ENCODE measurements around the gene TGFB1. TPM values are rescaled to one million over a fixed set of nuclear protein-coding genes. Genes with fewer than 3 reads are reported as not detected.

The TGFB1 gene
- total and polyA plus RNA-seq, 2 of the 13 experiments (the other 11 are each of a cell fraction or from before 2014, with no cell fraction given), result 4.1 to 5.4 TPM

DNA sequence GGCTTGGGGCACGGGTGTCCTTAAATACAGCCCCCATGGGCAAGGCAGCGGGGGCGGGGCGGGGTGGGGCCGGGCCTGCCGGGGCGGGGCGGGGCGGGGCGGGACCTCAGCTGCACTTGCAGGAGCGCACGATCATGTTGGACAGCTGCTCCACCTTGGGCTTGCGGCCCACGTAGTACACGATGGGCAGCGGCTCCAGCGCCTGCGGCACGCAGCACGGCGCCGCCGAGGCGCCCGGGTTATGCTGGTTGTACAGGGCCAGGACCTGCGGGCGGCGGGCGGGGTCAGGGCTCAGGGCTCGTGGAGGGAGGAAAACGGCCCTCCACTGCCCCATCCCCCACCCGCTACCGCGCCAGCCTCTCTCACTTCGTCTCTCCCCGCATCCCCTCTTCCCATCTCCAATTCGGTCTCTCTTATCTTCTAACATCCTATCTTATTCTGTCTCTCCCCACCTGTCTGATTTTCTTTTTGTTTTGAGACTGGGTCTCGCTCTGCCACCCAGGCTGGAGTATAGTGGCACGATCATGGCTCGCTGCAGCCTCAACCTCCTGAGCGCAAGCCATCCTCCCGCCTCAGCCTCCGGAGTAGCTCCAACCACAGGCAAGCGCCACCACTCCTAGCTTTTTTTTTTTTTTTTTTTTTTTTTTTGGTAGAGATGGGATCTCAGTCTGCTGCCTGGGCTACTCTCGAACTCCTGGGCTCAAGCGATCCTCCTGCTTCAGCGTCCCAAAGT, 22.6 kb downstream of the TGFB1 start:
- Histone ChIP-seq H3K36me3 (replicated peaks in 1 of 2; ENCODE audit: control insufficient read depth in 1 of 2, insufficient read depth in 2 of 2, low read length in 2 of 2) (peaks cover 15 to 46% of the 10 kb centered on the region in 2 experiments; a peak in 4 of 5 replicates), H3K79me2 (ENCODE audit: insufficient read depth, low read length) (peaks cover 2% of the 10 kb centered on the region), H3K9ac (ENCODE audit: insufficient read depth, low read depth, low read length) (no peak overlapping the region), H3K4me3 (replicated peaks in 1 of 3; ENCODE audit: insufficient read depth in 1 of 3, low read depth in 2 of 3, low read length in 3 of 3) (no peak overlapping the region), H4K20me1 (ENCODE audit: insufficient read depth, low read length) (no peaks in the 10 kb centered on the region), H3K27me3 (ENCODE audit: control insufficient read depth in 1 of 2, insufficient read depth in 2 of 2, low read length in 2 of 2) (no peaks in the 10 kb centered on the region), H3K4me2 (ENCODE audit: low read depth, low read length) (no peak overlapping the region), H3K4me1 (ENCODE audit: insufficient read depth, low read length) (peaks cover 14% of the 10 kb centered on the region), H3K27ac (ENCODE audit: extremely low read length, insufficient read depth, low read length) (no peak overlapping the region), H3K9me3 (ENCODE audit: low read length) (no peaks in the 10 kb centered on the region), H2AFZ (ENCODE audit: low read length) (no peak overlapping the region)
- DNase-seq (ENCODE audit: low spot score) (no peak), FAIRE-seq (no peak), ATAC-seq (no peak)
- BruUV-seq (replicated peaks), result TSS peak; percentile 54
- in situ Hi-C loops (cut with HindIII; ENCODE audit: extremely low pct_ligation_motif_present, low pct_unique_long_range_greater_than_20kb) (no loop called here), intact Hi-C loops (cut with micrococcal nuclease; ENCODE audit: unreplicated experiment) (no loop called here)
- 98% methylated on average over 35 of the region's 47 CpGs for WGBS (ENCODE audit: low lambda C conversion rate)
- no peak for TF ChIP-seq PHF5A (CRISPR knock-in tag; IDR thresholded peaks at IDR 0.05; ENCODE audit: low read depth, unreplicated experiment)
- TF ChIP-seq AHR (CRISPR knock-in tag; IDR thresholded peaks at IDR 0.05), result no peak
- no peak for TF ChIP-seq MTF1 (CRISPR knock-in tag; IDR thresholded peaks at IDR 0.05)
- TF ChIP-seq SATB2 (CRISPR knock-in tag; IDR thresholded peaks at IDR 0.05), result no peak
- TF ChIP-seq RBFOX2 (IDR thresholded peaks at IDR 0.05; ENCODE audit: low read depth, low read length), result peak; percentile 46; the same call in 1 of the 2 replicates
- TF ChIP-seq ZNF883 (CRISPR knock-in tag; IDR thresholded peaks at IDR 0.05; ENCODE audit: not compliant biosample characterization), result no peak
- TF ChIP-seq AGO2 (optimal IDR thresholded peaks at IDR 0.05; ENCODE audit: low read depth, low read length), result peak; percentile 56
- TF ChIP-seq LRRFIP1 (CRISPR knock-in tag; conservative IDR thresholded peaks at IDR 0.05), result no peak
- TF ChIP-seq MTF2 (CRISPR knock-in tag; IDR thresholded peaks at IDR 0.05; ENCODE audit: borderline replicate concordance), result no peak
- no peak for TF ChIP-seq ZNF136 (CRISPR knock-in tag; IDR thresholded peaks at IDR 0.05; ENCODE audit: low read depth)
- no peak for TF ChIP-seq ZNF333 (CRISPR knock-in tag; IDR thresholded peaks at IDR 0.05; ENCODE audit: borderline replicate concordance)
- CTCF ChIA-PET (ENCODE audit: low intra/inter-chr PET ratio, low total read pairs), result no interaction called here
- POLR2A ChIA-PET, result no interaction called here

All from HepG2 (cell line).